ENCODE measurements around the gene CLIP2.

- TF ChIP-seq TAF1 (IDR thresholded peaks at IDR 0.05; ENCODE audit: borderline replicate concordance, low read depth, low read length) (no peak), POLR2A (IDR thresholded peaks at IDR 0.05; ENCODE audit: low read depth, low read length) (no peak)
These were observed 43.4 kb downstream of the CLIP2 start for GRCh38 chr7:74332373-74333176.

Measured in GM12892 (cell line).